ENCODE measurements around the gene CHMP4A.

- TF ChIP-seq CTCF (optimal IDR thresholded peaks at IDR 0.05 in 1 of 3, IDR thresholded peaks at IDR 0.05 in 1 of 3, conservative IDR thresholded peaks at IDR 0.05 in 1 of 3; ENCODE audit: extremely low read depth in 1 of 3, insufficient read depth in 2 of 3, low read length in 3 of 3): no peak
- no peak for TF ChIP-seq EZH2 (IDR thresholded peaks at IDR 0.05; ENCODE audit: low read length)
Observed at GRCh38 chr14:24183014-24183481, 30.2 kb downstream of the CHMP4A start.

Measured in keratinocyte (primary cell).